SK-N-SH (cell line): ENCODE results near the gene PAOX. TPM values are rescaled to one million over a fixed set of nuclear protein-coding genes. Genes with fewer than 3 reads are reported as not detected.

Experiments used
- CTCF ChIA-PET: fragments of 300-600, 350-600 bp; formaldehyde crosslinking; extraction: SDS; loops from one replicate; lab custom pipeline; 2021; lab: Yijun Ruan, JAX
- POLR2A ChIA-PET: fragments of 350-600 bp; sonication (Branson Sonifier 250); formaldehyde crosslinking; extraction: SDS; loops from one replicate; lab custom pipeline; 2020; ENCODE audit warnings: antibody characterized with exemption, inconsistent platforms; lab: Yijun Ruan, JAX
- DNase-seq: peaks from one replicate; pipeline ENCODE4 v3.0.0; 2012
- H2AFZ ChIP-seq: fragments of 200-600 bp; sonication (generic); 2 replicates; pipeline ENCODE4 v1.8.1; 2016; ENCODE audit warnings: antibody characterized with exemption, mild to moderate bottlenecking, low read depth
- H3F3A ChIP-seq: fragments of 200-600 bp; sonication (generic); replicated peaks from 2 replicates; pipeline ENCODE3; 2016; ENCODE audit warnings: antibody characterized with exemption, mild to moderate bottlenecking; ENCODE audit not compliant: insufficient read depth
- H3K27ac ChIP-seq, 2 experiments: fragments of 200-500 bp in 1 of 2; fragments of 200-600 bp in 1 of 2; sonication (Bioruptor generic) in 1 of 2; sonication (generic), shearing (Covaris generic) in 1 of 2; 2 replicates each; pipeline versions ENCODE4 v1.5.1 to v1.6.1; 2014 to 2016; ENCODE audit warnings: low read depth in 2 of 2, inconsistent platforms in 1 of 2, low read length in 1 of 2, mild to moderate bottlenecking in 1 of 2, mixed read lengths in 1 of 2
- H3K27me3 ChIP-seq: fragments of 200-600 bp; sonication (generic), shearing (Covaris generic); 2 replicates; pipeline ENCODE4 v1.6.1; 2016; ENCODE audit warnings: mixed run types; ENCODE audit not compliant: insufficient read depth
- H3K36me3 ChIP-seq, 2 experiments: fragments of 200-500 bp in 1 of 2; fragments of 200-600 bp in 1 of 2; sonication (Bioruptor generic) in 1 of 2; sonication (generic) in 1 of 2; replicated peaks in 1 of 2; 2 replicates each; pipeline versions ENCODE3 to v1.5.1; 2014 to 2016; ENCODE audit warnings: low read length in 1 of 2, mild to moderate bottlenecking in 1 of 2; ENCODE audit not compliant: insufficient read depth in 2 of 2, control insufficient read depth in 1 of 2
- H3K4me1 ChIP-seq, 2 experiments: fragments of 200-500 bp in 1 of 2; fragments of 200-600 bp in 1 of 2; sonication (Bioruptor generic) in 1 of 2; sonication (generic), shearing (Covaris generic) in 1 of 2; 2 replicates each; pipeline versions ENCODE4 v1.5.1 to v1.6.1; 2014 to 2016; ENCODE audit warnings: low read depth in 1 of 2, low read length in 1 of 2, mixed run types in 1 of 2; ENCODE audit not compliant: insufficient read depth in 2 of 2, control insufficient read depth in 1 of 2
- H3K4me2 ChIP-seq: fragments of 200-600 bp; sonication (generic), shearing (Covaris generic); 2 replicates; pipeline ENCODE4 v1.6.1; 2017; ENCODE audit warnings: mixed run types
- H3K4me3 ChIP-seq, 2 experiments: fragments of 200-500 bp in 1 of 2; fragments of 200-600 bp in 1 of 2; sonication (Bioruptor generic) in 1 of 2; sonication (generic), shearing (Covaris generic) in 1 of 2; 2 replicates each; pipeline versions ENCODE4 v1.5.1 to v1.8.1; 2014 to 2016; ENCODE audit warnings: low read depth in 2 of 2, inconsistent platforms in 1 of 2, low read length in 1 of 2, mild to moderate bottlenecking in 1 of 2, mixed read lengths in 1 of 2, moderate library complexity in 1 of 2
- H3K79me2 ChIP-seq: fragments of 200-600 bp; sonication (generic); 2 replicates; pipeline ENCODE4 v1.8.1; 2017; ENCODE audit warnings: mild to moderate bottlenecking; ENCODE audit not compliant: insufficient read depth
- H3K9ac ChIP-seq: fragments of 200-600 bp; sonication (generic); 2 replicates; pipeline ENCODE4 v1.6.1; 2017; ENCODE audit warnings: mixed run types
- H3K9me2 ChIP-seq: fragments of 200-600 bp; sonication (generic); 2 replicates; pipeline ENCODE4 v1.6.1; 2017; ENCODE audit warnings: mixed run types
- H3K9me3 ChIP-seq: fragments of 200-600 bp; sonication (generic); 2 replicates; pipeline ENCODE4 v1.6.1; 2017; ENCODE audit warnings: mixed run types, mild to moderate bottlenecking, moderate library complexity
- H4K20me1 ChIP-seq: fragments of 200-600 bp; sonication (generic); 2 replicates; pipeline ENCODE4 v1.6.1; 2017; ENCODE audit warnings: mild to moderate bottlenecking, mixed run types; ENCODE audit not compliant: insufficient read depth
- CHD2 ChIP-seq: fragments of 150-350 bp; IDR thresholded peaks from 2 replicates; pipeline ENCODE4 v1.6.1; 2018; ENCODE audit warnings: low read length; ENCODE audit not compliant: partially characterized antibody
- EZH2phosphoT487 ChIP-seq: fragments of 200-600 bp; sonication (generic); IDR thresholded peaks from 2 replicates; pipeline ENCODE4 v1.6.1; 2017; ENCODE audit warnings: low read depth, mixed run types, mild to moderate bottlenecking, antibody characterized with exemption, moderate library complexity, borderline replicate concordance
- FOSL2 ChIP-seq: IDR thresholded peaks from 2 replicates; pipeline ENCODE4 v1.4.0; 2012; ENCODE audit warnings: low read depth, mild to moderate bottlenecking, moderate library complexity, borderline replicate concordance
- FOXJ3 ChIP-seq: sonication (generic); formaldehyde crosslinking; IDR thresholded peaks from 2 replicates; pipeline ENCODE4 v1.5.1; 2020; ENCODE audit warnings: mild to moderate bottlenecking, missing genetic modification reagents
- FOXM1 ChIP-seq: IDR thresholded peaks from 2 replicates; pipeline ENCODE4 v1.4.0; 2012; ENCODE audit warnings: low read depth, mild to moderate bottlenecking
- JUND ChIP-seq: IDR thresholded peaks from 2 replicates; pipeline ENCODE4 v1.4.0; 2012
- MXI1 ChIP-seq: IDR thresholded peaks from 2 replicates; pipeline ENCODE4 v1.6.1; 2012; ENCODE audit warnings: mild to moderate bottlenecking, low read depth, low read length, improper control_type of control experiment
- NFIC ChIP-seq: IDR thresholded peaks from 2 replicates; pipeline ENCODE4 v1.4.0; 2012; ENCODE audit warnings: borderline replicate concordance
- NRF1 ChIP-seq: IDR thresholded peaks from 2 replicates; pipeline ENCODE4 v1.6.1; 2012; ENCODE audit warnings: low read depth, mild to moderate bottlenecking, low read length
- POLR2AphosphoS5 ChIP-seq: IDR thresholded peaks from 2 replicates; pipeline ENCODE4 v1.6.1; 2012; ENCODE audit warnings: low read depth, low read length
- RXRA ChIP-seq: IDR thresholded peaks from 2 replicates; pipeline ENCODE4 v1.4.0; 2012; ENCODE audit warnings: low read depth, mild to moderate bottlenecking, borderline replicate concordance
- TAF1 ChIP-seq: IDR thresholded peaks from 2 replicates; pipeline ENCODE4 v1.6.1; 2012; ENCODE audit warnings: low read depth, mild to moderate bottlenecking, low read length, moderate library complexity, borderline replicate concordance
- WGBS: methylation state at CpG from one replicate; pipeline ENCODE4 v1.1.6; 2017; ENCODE audit warnings: low lambda C conversion rate; 5-methylcytosine and 5-hydroxymethylcytosine counted together
- polyA plus RNA-seq, 3 experiments: library from polyadenylated mRNA; depleted of rRNA; stranded (reverse); fragments of >200 nt; gene quantifications; 2 replicates each; pipeline ENCODE4 v1.2.3, GENCODE V29; 2012
- TF ChIP-seq, protein P1 (sequence below): IDR thresholded peaks from 2 replicates; pipeline ENCODE4 v1.4.0; 2012; ENCODE audit warnings: low read depth, borderline replicate concordance

The PAOX gene
- polyA plus RNA-seq, 1 of the 3 experiments (the other 2 are of a cell fraction): 6.2 TPM

DNA sequence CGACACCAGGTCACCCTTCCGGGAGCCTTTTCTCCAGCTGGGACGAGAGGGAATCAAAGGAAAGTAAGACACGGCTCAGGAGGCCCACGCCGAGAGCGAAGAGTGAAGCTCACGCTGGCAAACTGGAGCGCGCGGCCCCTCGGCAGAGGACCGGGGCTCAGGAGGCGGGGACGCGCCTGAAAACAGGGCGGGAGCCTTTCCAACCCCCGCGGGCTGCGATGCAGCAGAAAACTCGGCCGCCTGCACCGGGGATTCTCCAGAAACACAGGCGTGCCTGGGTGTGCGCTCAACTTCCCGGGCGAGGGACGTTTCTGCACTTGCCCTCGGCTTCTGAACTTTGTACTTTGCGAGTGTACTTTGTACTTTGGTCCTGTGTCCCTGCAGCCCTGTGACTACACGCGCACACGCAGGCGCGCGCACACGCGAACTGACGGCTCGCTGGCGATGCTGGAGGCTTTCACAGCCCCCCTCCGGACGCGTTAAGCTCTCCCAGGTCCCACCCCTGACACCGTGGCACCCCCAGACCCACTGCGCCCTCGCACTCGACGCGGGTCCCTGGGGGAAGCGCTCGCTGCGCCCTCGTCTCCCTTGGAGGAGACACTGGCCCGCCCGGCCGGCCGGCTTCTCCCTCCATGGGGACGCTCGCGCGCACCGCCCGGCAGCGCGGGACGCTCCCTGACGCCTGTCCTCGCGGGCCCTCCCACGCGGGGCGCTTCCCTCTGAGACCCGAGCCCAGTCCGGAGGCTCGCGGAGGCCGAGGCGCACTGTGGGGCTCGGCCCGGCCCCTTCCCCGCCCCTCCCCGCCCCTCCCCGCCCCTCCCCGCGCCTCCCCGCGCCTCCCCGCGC, 588 bp upstream of the PAOX start:
- Histone ChIP-seq H3K9ac (peak overlapping the region; percentile 64), H3K9me3 (no peaks in the 10 kb centered on the region), H3K4me3 (peak overlapping the region; percentile 74 to 76), H3F3A (no peaks in the 10 kb centered on the region), H2AFZ (peak overlapping the region; percentile 92; the same call in 1 of the 2 replicates), H3K79me2 (no peaks in the 10 kb centered on the region), H3K4me1 (peaks cover 0 to 19% of the 10 kb centered on the region in 2 experiments; a peak in 2 of 4 replicates), H3K4me2 (peak overlapping the region; percentile 97), H3K27me3 (no peaks in the 10 kb centered on the region), H4K20me1 (no peaks in the 10 kb centered on the region), H3K27ac (peak overlapping the region in 1 of 2 experiments; percentile 67; a peak in 1 of 4 replicates), H3K9me2 (no peaks in the 10 kb centered on the region), H3K36me3 (no peaks in the 10 kb centered on the region)
- peak; percentile 82 for DNase-seq
- WGBS: 1% methylated on average over 26 of the region's 90 CpGs
- CTCF ChIA-PET: interaction anchor here (1.5 to 2.3 kb wide), 2 partner anchors 18 to 49 kb away, joined by 7 to 13 read pairs; no protein-coding TSS in a partner anchor
- POLR2A ChIA-PET: interaction anchor here (0.6 to 1.1 kb wide), 2 partner anchors 12 to 30 kb away, joined by 3 read pairs; no protein-coding TSS in a partner anchor
- TF ChIP-seq NRF1 (peak; percentile 38), FOXM1 (no peak), MXI1 (0 out of 2 replicates have a peak, but pooled peaks have one; percentile 9), CHD2 (no peak)

DNA sequence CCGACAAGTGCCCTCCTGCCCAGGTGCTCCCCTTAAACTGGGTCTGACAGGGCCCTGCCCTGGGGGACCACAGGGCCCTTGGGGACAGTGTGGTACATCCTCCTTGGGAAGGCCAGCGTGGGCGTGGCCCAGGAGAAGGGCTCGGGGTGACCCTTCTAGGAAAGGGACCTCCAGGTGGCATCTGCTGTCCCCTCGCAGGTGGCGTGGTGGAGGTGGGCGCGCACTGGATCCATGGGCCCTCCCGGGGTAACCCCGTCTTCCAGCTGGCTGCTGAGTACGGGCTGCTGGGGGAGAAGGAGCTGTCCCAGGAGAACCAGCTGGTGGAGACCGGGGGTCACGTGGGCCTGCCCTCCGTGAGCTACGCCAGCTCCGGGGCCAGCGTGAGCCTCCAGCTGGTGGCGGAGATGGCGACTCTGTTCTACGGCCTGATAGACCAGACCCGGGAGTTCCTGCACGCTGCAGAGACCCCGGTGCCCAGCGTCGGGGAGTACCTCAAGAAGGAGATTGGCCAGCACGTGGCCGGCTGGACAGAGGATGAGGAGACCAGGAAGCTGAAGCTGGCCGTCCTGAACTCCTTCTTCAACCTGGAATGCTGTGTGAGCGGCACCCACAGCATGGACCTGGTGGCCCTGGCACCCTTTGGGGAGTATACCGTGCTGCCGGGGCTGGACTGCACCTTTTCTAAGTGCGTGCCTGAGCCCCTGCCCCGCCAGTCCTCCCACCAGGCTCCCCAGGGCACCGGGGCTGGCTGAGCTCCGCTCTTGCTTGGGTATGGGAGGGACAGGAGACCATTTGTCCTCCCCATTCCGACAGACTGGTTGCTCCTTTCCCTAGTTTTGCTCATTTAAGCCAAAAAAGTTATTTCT, 972 bp downstream of the PAOX start:
- Histone ChIP-seq H3K79me2 (no peaks in the 10 kb centered on the region), H2AFZ (no peak overlapping the region), H3K4me2 (peak overlapping the region; percentile 84), H3K9ac (peak overlapping the region; percentile 53; the same call in 1 of the 2 replicates), H3K9me2 (no peaks in the 10 kb centered on the region), H3K4me3 (peak overlapping the region; percentile 59 to 69), H3F3A (no peaks in the 10 kb centered on the region), H3K4me1 (peaks cover 0 to 15% of the 10 kb centered on the region in 2 experiments; a peak in 1 of 4 replicates), H3K9me3 (no peaks in the 10 kb centered on the region), H3K27me3 (no peaks in the 10 kb centered on the region), H3K27ac (no peak overlapping the region), H4K20me1 (no peaks in the 10 kb centered on the region), H3K36me3 (no peaks in the 10 kb centered on the region)
- ChIA-PET CTCF (interaction anchor here (1.1 kb wide), 1 partner anchor 51 kb away, joined by 4 read pairs; no protein-coding TSS in a partner anchor), POLR2A (no interaction called here)
- WGBS: 96% methylated on average over 16 of the region's 36 CpGs
- no peak for TF ChIP-seq NFIC
- TF ChIP-seq EZH2phosphoT487: no peak
- DNase-seq: no peak

DNA sequence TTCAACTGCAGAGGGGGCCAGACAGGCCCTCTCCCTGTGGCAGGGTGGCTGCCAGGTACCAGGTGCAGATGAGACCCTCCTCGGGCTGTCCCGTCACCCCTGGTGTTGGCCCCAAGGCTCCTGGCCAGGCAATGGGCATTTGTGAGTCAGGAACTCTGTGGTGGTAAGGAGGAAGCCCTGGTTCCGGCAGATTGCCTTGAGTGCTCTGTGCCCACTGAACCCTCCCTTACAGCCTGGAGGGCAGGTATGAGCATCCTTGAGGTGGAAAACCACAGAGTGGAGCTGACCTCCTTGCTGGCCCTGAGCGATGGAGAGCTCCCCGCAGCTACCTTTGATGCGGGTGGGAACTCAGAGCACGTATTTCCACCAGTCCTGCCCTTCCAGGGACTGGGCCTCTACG, 2.0 kb downstream of the PAOX start:
- Histone ChIP-seq H3K27ac (no peak overlapping the region), H3K36me3 (no peaks in the 10 kb centered on the region), H4K20me1 (no peaks in the 10 kb centered on the region), H3F3A (no peaks in the 10 kb centered on the region), H3K79me2 (no peaks in the 10 kb centered on the region), H3K9me3 (no peaks in the 10 kb centered on the region), H3K9me2 (no peaks in the 10 kb centered on the region), H3K4me1 (peaks cover 0 to 15% of the 10 kb centered on the region in 2 experiments; a peak in 1 of 4 replicates), H3K27me3 (no peaks in the 10 kb centered on the region), H3K4me2 (no peak overlapping the region), H3K9ac (no peak overlapping the region), H3K4me3 (no peak overlapping the region), H2AFZ (no peak overlapping the region)
- TF ChIP-seq FOSL2: no peak
- TF ChIP-seq NRF1: no peak
- TF ChIP-seq RXRA: no peak
- TF ChIP-seq MXI1: no peak
- no peak for TF ChIP-seq TAF1
- TF ChIP-seq POLR2AphosphoS5: no peak
- TF ChIP-seq FOXJ3 (CRISPR knock-in tag): no peak
- no peak for TF ChIP-seq CHD2
- TF ChIP-seq JUND: no peak
- TF ChIP-seq, protein P1, sequence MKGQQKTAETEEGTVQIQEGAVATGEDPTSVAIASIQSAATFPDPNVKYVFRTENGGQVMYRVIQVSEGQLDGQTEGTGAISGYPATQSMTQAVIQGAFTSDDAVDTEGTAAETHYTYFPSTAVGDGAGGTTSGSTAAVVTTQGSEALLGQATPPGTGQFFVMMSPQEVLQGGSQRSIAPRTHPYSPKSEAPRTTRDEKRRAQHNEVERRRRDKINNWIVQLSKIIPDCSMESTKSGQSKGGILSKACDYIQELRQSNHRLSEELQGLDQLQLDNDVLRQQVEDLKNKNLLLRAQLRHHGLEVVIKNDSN: no peak
- no peak for DNase-seq
- 97% methylated on average over 5 of the region's 8 CpGs for WGBS
- ChIA-PET POLR2A (no interaction called here), CTCF (interaction anchor here (1.2 kb wide), 1 partner anchor 52 kb away, joined by 6 read pairs; no protein-coding TSS in a partner anchor)
